ENCODE data around the gene SRCAP. TPM values are rescaled to one million over a fixed set of nuclear protein-coding genes. Genes with fewer than 3 reads are reported as not detected.

SRCAP gene
- total RNA-seq, 1 donor from 2014 or later, result 35.6 TPM

DNA sequence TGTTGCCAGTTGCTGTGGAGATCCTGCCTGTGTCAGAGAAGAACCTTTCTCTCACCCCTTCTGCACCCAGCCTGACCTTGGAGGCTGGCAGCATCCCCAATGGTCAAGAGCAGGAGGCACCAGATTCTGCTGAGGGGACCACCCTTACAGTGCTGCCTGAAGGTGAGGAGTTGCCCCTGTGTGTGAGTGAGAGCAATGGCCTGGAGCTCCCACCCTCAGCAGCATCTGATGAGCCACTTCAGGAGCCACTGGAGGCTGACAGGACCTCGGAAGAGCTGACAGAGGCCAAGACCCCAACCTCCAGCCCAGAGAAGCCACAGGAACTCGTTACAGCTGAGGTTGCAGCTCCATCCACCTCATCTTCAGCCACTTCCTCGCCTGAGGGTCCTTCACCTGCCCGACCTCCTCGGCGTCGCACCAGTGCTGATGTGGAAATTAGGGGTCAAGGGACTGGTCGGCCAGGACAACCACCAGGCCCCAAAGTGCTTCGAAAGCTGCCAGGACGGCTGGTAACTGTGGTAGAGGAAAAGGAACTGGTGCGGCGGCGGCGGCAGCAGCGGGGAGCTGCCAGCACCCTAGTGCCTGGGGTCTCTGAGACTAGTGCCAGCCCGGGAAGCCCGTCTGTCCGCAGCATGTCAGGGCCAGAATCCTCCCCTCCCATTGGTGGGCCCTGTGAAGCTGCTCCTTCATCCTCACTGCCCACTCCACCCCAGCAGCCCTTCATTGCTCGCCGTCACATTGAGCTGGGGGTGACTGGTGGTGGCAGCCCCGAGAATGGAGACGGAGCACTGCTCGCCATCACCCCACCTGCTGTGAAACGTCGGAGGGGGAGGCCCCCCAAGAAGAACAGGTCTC lies 39.0 kb downstream of the SRCAP start:
- DNase-seq, result no peak

DNA sequence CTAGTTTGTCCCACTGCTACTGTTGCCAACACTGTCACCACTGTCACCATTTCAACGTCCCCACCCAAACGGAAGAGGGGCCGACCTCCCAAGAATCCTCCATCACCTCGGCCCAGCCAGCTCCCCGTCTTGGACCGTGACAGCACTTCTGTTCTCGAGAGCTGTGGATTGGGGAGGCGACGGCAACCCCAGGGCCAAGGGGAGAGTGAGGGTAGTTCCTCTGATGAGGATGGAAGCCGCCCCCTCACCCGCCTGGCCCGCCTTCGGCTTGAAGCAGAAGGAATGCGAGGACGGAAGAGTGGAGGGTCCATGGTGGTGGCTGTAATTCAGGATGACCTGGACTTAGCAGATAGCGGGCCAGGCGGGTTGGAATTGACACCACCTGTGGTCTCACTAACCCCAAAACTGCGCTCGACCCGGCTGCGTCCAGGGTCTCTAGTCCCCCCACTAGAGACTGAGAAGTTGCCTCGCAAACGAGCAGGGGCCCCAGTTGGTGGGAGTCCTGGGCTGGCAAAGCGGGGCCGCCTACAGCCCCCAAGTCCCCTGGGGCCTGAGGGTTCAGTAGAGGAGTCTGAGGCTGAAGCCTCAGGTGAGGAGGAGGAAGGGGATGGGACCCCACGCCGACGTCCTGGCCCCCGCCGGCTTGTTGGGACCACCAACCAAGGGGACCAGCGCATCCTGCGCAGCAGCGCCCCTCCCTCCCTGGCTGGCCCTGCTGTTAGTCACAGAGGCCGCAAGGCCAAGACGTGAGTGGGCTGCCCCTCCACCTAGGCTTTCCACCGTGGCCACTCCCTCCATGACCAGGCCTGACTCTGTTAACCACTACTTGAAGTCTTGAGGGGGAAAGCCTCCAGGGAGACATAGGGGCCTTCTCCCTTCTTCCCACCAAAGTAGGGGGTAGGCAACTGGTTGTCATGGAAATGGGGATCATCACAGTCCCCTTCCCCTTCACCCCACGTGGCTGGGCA lies 40.3 kb downstream of the SRCAP start:
- DNase-seq, result no peak

DNA sequence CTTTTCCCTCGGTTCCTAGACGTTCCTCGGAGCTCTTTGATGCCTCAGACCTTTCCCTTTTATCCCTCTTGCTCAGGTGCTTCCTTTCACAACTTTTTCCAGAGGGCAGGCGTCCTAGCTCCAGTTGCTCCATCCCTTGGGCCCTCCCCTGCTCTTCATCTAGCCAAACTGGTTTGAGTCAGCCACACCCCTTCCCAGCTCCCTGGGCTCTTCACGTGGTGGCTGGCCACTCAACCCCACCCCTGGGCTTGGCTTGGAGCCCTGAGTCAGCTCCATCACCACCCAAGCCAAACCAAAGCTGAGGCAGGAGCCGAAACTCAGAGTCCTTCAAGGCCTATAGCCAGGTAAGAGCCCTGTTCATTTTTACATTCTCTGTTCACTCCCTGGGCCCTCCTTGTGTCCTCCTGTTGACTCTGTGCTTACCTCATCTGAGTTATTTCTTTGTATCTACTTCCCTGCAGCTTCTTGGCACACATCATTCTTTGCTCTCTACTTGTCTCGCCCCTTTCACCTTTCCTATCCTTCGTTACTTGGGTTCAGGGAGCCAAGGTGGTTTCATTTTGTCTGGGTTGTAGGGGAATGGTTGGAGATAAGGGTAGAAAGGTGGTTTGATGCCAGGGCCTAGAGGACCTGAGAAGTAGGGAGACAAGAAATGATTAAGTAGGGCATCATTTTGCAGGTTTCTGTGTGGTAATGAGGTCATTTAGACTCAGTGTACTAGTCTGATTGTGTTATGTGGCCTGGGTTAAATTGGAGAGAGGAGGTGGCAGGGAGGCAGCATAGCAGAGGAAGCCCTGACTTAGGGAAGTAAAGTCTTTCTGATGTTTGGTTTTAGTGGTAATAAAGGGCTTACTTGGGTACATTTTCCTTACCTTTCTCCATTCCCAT lies 41.6 kb downstream of the SRCAP start:
- peak; percentile 66 for DNase-seq

DNA sequence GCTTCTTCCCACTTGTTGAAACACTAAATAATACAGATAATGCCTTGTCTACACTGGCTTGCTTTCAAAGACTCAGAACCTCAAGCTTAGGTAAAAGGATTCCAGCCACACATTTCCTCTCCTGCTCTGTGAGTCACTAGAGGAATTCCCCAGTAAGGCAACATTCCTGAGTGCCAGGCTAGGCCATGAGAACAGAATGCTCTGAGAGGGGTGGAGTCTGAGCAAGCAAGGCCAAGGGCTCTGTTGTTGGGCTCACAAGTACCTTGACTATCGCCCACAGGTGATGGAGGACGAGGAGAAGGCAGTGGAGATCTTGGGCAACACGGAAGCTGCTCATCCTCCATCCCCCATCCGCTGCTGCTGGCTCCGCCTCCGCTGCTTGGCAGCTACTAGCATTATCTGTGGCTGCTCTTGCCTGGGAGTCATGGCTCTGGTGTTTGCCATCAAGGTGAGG lies 42.5 kb downstream of the SRCAP start:
- peak; percentile 26 for DNase-seq

DNA sequence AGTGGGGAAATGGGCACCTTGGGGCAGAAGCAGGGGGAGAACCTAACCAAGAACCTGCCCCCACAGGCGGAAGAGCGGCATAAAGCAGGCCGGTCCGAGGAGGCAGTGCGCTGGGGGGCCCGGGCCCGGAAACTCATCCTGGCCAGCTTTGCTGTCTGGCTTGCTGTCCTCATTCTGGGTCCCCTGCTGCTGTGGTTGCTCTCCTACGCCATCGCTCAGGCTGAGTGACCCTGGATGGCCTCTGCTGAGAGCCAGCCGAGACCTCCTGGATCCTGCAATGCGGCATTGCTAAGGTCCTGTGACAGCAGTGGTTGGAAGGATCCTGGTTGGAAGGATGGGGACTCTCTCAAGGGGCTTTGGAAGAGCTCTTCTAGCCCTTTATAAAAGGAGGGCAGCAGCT lies 44.7 kb downstream of the SRCAP start:
- no peak for DNase-seq

DNA sequence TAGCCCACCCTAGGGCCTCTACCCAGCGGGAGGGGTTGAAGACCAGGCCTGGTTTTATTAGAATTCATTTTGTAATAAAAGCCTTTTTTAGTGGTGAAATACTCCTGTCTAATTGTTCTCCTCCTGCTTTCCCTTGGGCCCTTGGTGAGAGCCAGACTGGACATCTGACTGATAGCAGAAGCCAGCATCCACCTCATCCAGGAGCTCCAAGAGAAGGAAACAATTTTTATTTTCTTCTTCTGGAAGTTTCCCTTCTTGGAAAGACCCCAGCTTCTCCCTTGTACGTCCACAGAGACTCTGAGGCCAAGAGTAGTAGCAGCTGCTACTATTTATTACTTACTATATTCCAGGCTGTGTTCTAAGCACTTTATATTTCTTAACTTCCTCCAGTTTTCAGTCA lies 45.2 kb downstream of the SRCAP start:
- DNase-seq, result no peak

DNA sequence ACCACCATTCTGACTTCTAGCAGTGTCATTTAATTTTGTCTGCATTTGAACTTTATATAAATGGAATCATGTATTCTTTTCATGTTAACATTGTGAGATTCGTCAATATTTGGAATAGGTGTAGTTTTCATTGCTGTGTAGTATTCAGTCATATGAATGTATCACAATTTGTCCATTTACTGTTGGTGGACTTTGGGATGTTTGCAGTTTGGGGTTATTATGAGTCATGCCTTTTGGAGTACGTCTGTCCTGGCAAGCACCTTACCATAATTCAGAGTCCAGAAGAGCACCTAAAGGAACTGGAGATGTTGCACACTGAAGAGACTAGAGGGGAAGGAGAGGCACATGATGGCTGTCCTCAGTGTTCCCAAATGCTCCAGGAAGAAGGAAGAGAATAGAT lies 46.1 kb downstream of the SRCAP start:
- no peak for DNase-seq

DNA sequence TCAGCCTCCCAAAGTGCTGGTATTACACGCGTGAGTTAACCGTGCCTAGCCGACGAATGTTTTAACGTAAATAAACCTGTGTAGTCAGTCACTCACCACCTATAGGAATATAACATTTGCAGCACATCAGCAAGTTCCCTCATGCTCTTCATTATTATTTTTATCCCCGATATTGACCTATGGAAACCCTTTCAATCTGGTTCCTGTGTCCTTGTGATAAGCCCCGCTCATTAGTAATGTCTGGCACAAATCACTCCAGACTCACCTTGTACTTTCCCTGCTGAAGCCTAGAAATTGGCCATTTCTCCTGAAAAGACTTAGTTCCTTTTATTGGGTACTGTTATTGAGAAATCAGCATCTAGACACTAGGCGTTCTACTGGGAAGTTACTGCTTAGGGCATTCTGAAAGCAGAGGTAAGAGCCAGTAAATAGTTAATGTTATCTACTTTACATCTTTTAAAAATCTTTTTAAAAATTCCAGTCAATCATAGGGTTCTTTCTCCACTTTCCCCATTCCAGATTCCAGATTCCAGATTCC lies 47.7 kb downstream of the SRCAP start:
- no peak for DNase-seq

- DNase-seq, result no peak
Observed at GRCh38 chr16:30747331-30747730, 48.4 kb downstream of the SRCAP start.

- DNase-seq, result peak; percentile 100
Observed at GRCh38 chr16:30747799-30748633, 49.0 kb downstream of the SRCAP start, which contains the start of gene PHKG2. Gene PHKG2 (plus strand): TSS chr16:30748425. CDS start chr16:30748821, 396 bp downstream.

- peak; percentile 28 for DNase-seq
Observed at GRCh38 chr16:30748634-30749445, 49.9 kb downstream of the SRCAP start.

- DNase-seq, result no peak
Observed at GRCh38 chr16:30750201-30750600, 51.2 kb downstream of the SRCAP start.

GRCh38 chr16:30750876-30751465 lies 52.0 kb downstream of the SRCAP start:
- DNase-seq, result no peak

DNA sequence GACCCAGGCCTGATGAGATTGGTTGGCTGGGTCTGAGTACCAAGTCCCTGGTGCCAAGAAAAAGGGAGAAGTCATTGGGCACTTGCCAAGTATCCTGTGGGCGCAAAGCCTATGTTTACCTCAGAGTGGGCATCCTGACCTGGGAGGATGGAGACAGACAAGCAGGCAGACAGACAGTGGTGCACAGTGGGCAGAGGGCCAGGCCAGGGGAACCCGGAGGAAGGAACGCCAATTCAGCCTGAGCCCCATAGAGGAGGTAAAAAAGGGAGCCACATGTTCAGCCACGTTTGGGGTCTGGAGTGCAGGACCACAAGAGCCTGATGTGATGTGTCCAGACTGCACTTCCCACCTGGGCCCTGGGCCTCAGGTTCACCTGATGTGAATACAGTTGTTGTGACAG lies 54.6 kb downstream of the SRCAP start:
- DNase-seq, result no peak

- no peak for DNase-seq
Observed at GRCh38 chr16:30755955-30756780, 57.2 kb downstream of the SRCAP start.

GRCh38 chr16:30756781-30757100 lies 57.8 kb downstream of the SRCAP start:
- DNase-seq, result no peak

- DNase-seq, result no peak
Observed at GRCh38 chr16:30757316-30757715, 58.3 kb downstream of the SRCAP start.

- no peak for DNase-seq
Observed at GRCh38 chr16:30758988-30759491, 60.1 kb downstream of the SRCAP start.

Data from tongue (tissue), 2 donors.